Measurements from ENCODE around the gene PAFAH1B2. TPM values are rescaled to one million over a fixed set of nuclear protein-coding genes. Genes with fewer than 3 reads are reported as not detected.

PAFAH1B2 gene
- total RNA-seq, 1 experiment from 2014 or later: 125 TPM

GRCh38 chr11:117188620-117189081, 44.6 kb downstream of the PAFAH1B2 start:
- no peak for DNase-seq (ENCODE audit: low read depth)

- DNase-seq (ENCODE audit: low read depth): no peak
These were observed 45.3 kb downstream of the PAFAH1B2 start for GRCh38 chr11:117189191-117189940.

- DNase-seq (ENCODE audit: low read depth): no peak
These were observed 46.0 kb downstream of the PAFAH1B2 start for GRCh38 chr11:117189941-117190544.

- no peak for DNase-seq (ENCODE audit: low read depth)
These were observed 47.8 kb downstream of the PAFAH1B2 start for GRCh38 chr11:117191680-117192400.

- DNase-seq (ENCODE audit: low read depth): no peak
These were observed 48.4 kb downstream of the PAFAH1B2 start for GRCh38 chr11:117192401-117192875.

GRCh38 chr11:117193130-117194020, 49.3 kb downstream of the PAFAH1B2 start:
- DNase-seq (ENCODE audit: low read depth): no peak

GRCh38 chr11:117194267-117194666, 50.2 kb downstream of the PAFAH1B2 start:
- no peak for DNase-seq (ENCODE audit: low read depth)

GRCh38 chr11:117195258-117195657, 51.2 kb downstream of the PAFAH1B2 start:
- DNase-seq (ENCODE audit: low read depth): no peak

- no peak for DNase-seq (ENCODE audit: low read depth)
These were observed 51.7 kb downstream of the PAFAH1B2 start for GRCh38 chr11:117195761-117196160.

- DNase-seq (ENCODE audit: low read depth): no peak
These were observed 52.9 kb downstream of the PAFAH1B2 start for GRCh38 chr11:117197006-117197405.

- DNase-seq (ENCODE audit: low read depth): no peak
These were observed 53.7 kb downstream of the PAFAH1B2 start for GRCh38 chr11:117197516-117198456.

GRCh38 chr11:117198613-117199012, 54.5 kb downstream of the PAFAH1B2 start:
- DNase-seq (ENCODE audit: low read depth): no peak

- DNase-seq (ENCODE audit: low read depth): peak; percentile 84
These were observed 55.2 kb downstream of the PAFAH1B2 start, which contains the start of gene TAGLN for GRCh38 chr11:117199053-117199915. TAGLN (plus strand) TSS chr11:117199370; CDS start chr11:117203014, 3,644 bp downstream.

- no peak for DNase-seq (ENCODE audit: low read depth)
These were observed 56.1 kb downstream of the PAFAH1B2 start for GRCh38 chr11:117199916-117200812.

GRCh38 chr11:117200813-117201657, 56.9 kb downstream of the PAFAH1B2 start:
- no peak for DNase-seq (ENCODE audit: low read depth)

- DNase-seq (ENCODE audit: low read depth): no peak
These were observed 57.7 kb downstream of the PAFAH1B2 start for GRCh38 chr11:117201658-117202305.

All from RPMI7951 (cell line).